ENCODE data around the gene ABAT.

DNA sequence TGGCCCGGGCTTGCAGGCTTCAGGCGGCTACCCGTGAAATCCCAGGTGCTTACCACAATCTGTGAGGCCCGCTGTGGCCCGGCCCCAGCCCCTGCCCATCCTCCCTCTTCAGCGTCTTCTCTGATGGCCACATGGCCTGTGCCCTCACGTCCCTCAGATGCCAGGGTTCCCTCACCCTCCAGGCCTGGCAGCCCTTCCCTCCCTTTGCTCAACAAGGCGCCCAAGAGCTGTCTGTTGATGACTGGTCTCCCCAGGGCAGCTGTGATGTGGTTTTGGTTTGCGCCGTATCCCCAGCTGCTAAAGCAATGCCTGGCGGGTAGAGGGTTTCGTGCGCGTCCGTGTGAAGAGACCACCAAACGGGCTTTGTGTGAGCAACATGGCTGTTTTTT lies 158.3 kb downstream of the ABAT start:
- TF ChIP-seq, protein P1, sequence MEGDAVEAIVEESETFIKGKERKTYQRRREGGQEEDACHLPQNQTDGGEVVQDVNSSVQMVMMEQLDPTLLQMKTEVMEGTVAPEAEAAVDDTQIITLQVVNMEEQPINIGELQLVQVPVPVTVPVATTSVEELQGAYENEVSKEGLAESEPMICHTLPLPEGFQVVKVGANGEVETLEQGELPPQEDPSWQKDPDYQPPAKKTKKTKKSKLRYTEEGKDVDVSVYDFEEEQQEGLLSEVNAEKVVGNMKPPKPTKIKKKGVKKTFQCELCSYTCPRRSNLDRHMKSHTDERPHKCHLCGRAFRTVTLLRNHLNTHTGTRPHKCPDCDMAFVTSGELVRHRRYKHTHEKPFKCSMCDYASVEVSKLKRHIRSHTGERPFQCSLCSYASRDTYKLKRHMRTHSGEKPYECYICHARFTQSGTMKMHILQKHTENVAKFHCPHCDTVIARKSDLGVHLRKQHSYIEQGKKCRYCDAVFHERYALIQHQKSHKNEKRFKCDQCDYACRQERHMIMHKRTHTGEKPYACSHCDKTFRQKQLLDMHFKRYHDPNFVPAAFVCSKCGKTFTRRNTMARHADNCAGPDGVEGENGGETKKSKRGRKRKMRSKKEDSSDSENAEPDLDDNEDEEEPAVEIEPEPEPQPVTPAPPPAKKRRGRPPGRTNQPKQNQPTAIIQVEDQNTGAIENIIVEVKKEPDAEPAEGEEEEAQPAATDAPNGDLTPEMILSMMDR (IDR thresholded peaks at IDR 0.05) = no peak
- no peak for TF ChIP-seq EZH2 (IDR thresholded peaks at IDR 0.05; ENCODE audit: borderline replicate concordance, insufficient read depth, low read depth, low read length, poor library complexity, severe bottlenecking)

All from B cell (primary cell).